ENCODE results near the gene CCL22.

- TF ChIP-seq CTCF (IDR thresholded peaks at IDR 0.05): no peak
- TF ChIP-seq EP300 (IDR thresholded peaks at IDR 0.05): no peak
- no peak for TF ChIP-seq POLR2AphosphoS5 (IDR thresholded peaks at IDR 0.05)
Measured at GRCh38 chr16:57412584-57412983, 54.0 kb downstream of the CCL22 start.
